Limb (tissue), 2 donors: ENCODE data around the gene TLR5.

Experiments
- DNase-seq, 2 donors: peaks; one replicate each; pipeline ENCODE4 v3.0.0-alpha.2; 2016; ENCODE audit errors: extremely low spot score in 2 of 2

TLR5 gene

GRCh38 chr1:223147873-223148272, 4.8 kb upstream of the TLR5 start:
- no peak for DNase-seq

GRCh38 chr1:223147409-223147808, 4.4 kb upstream of the TLR5 start:
- DNase-seq = no peak

GRCh38 chr1:223146745-223147144, 3.7 kb upstream of the TLR5 start:
- no peak for DNase-seq

- DNase-seq = no peak
Measured at GRCh38 chr1:223144914-223145313, 1.9 kb upstream of the TLR5 start.

- DNase-seq = no peak
Measured at GRCh38 chr1:223144431-223144830, 1.4 kb upstream of the TLR5 start.

GRCh38 chr1:223143537-223144248, 645 bp upstream of the TLR5 start:
- DNase-seq = peak in 1 of 2 donors; percentile 63

- no peak for DNase-seq
Measured at GRCh38 chr1:223142269-223142668, 779 bp downstream of the TLR5 start.

- no peak for DNase-seq
Measured at GRCh38 chr1:223140611-223141405, 2.2 kb downstream of the TLR5 start.

GRCh38 chr1:223137455-223138085, 5.5 kb downstream of the TLR5 start:
- DNase-seq = no peak

GRCh38 chr1:223136086-223136485, 7.0 kb downstream of the TLR5 start:
- no peak for DNase-seq

GRCh38 chr1:223135176-223135942, 7.7 kb downstream of the TLR5 start:
- no peak for DNase-seq

- DNase-seq = peak; percentile 89
Measured at GRCh38 chr1:223133824-223134435, 9.1 kb downstream of the TLR5 start.

- no peak for DNase-seq
Measured at GRCh38 chr1:223133306-223133823, 9.7 kb downstream of the TLR5 start.

GRCh38 chr1:223129229-223129901, 13.7 kb downstream of the TLR5 start:
- peak in 1 of 2 donors; percentile 85 for DNase-seq

- no peak for DNase-seq
Measured at GRCh38 chr1:223126741-223127140, 16.3 kb downstream of the TLR5 start.

GRCh38 chr1:223125766-223126165, 17.3 kb downstream of the TLR5 start:
- no peak for DNase-seq

GRCh38 chr1:223123011-223123610, 19.9 kb downstream of the TLR5 start:
- no peak for DNase-seq

- no peak for DNase-seq
Measured at GRCh38 chr1:223118418-223118817, 24.6 kb downstream of the TLR5 start.

GRCh38 chr1:223116950-223117349, 26.1 kb downstream of the TLR5 start:
- no peak for DNase-seq

- no peak for DNase-seq
Measured at GRCh38 chr1:223114871-223115270, 28.2 kb downstream of the TLR5 start.
